HepG2 (cell line): Measurements from ENCODE around the gene SCUBE1. TPM values are rescaled to one million over a fixed set of nuclear protein-coding genes. Genes with fewer than 3 reads are reported as not detected.

Source experiments
- CREM ChIP-seq, 2 experiments: sonication (generic) in 1 of 2; formaldehyde crosslinking in 1 of 2; IDR thresholded peaks; 2 replicates each; pipeline versions ENCODE4 v1.4.0 to v1.6.1; 2016 to 2020; ENCODE audit warnings: antibody characterized with exemption in 1 of 2, mild to moderate bottlenecking in 1 of 2, missing genetic modification reagents in 1 of 2
- HNRNPL ChIP-seq: fragments of 200-400 bp; formaldehyde crosslinking; IDR thresholded peaks from 2 replicates; pipeline ENCODE4 v1.6.1; 2017; ENCODE audit warnings: mild to moderate bottlenecking, low read depth, low read length
- MTA3 ChIP-seq: sonication (generic); formaldehyde crosslinking; IDR thresholded peaks from 2 replicates; pipeline ENCODE4 v1.4.0; 2020; ENCODE audit warnings: missing genetic modification reagents
- PCBP1 ChIP-seq: fragments of 200-400 bp; formaldehyde crosslinking; IDR thresholded peaks from 2 replicates; pipeline ENCODE4 v1.6.1; 2017; ENCODE audit warnings: mild to moderate bottlenecking, low read depth, low read length, borderline replicate concordance
- POLR2AphosphoS5 ChIP-seq: IDR thresholded peaks from 2 replicates; pipeline ENCODE4 v1.6.1; 2012; ENCODE audit warnings: low read depth, low read length
- SALL2 ChIP-seq: sonication (generic); formaldehyde crosslinking; IDR thresholded peaks from 2 replicates; pipeline ENCODE4 v1.8.1; 2023; ENCODE audit warnings: mild to moderate bottlenecking, missing genetic modification reagents, inconsistent platforms
- ZNF3 ChIP-seq: IDR thresholded peaks from 2 replicates; pipeline ENCODE4 v1.7.0; 2017; ENCODE audit warnings: inconsistent platforms
- ZNF547 ChIP-seq: sonication (generic); formaldehyde crosslinking; IDR thresholded peaks from 2 replicates; pipeline ENCODE4 v1.5.1; 2020; ENCODE audit warnings: mild to moderate bottlenecking, missing genetic modification reagents
- ZNF577 ChIP-seq: sonication (generic); formaldehyde crosslinking; IDR thresholded peaks from 2 replicates; pipeline ENCODE4 v1.4.0; 2020; ENCODE audit warnings: mild to moderate bottlenecking, low read depth, missing genetic modification reagents, borderline replicate concordance
- ZNF598 ChIP-seq: sonication (generic); formaldehyde crosslinking; IDR thresholded peaks from 2 replicates; pipeline ENCODE4 v1.5.1; 2020; ENCODE audit warnings: mild to moderate bottlenecking, missing genetic modification reagents, borderline replicate concordance
- ZNF746 ChIP-seq: sonication (generic); formaldehyde crosslinking; IDR thresholded peaks from 2 replicates; pipeline ENCODE4 v1.8.0; 2022; ENCODE audit warnings: mild to moderate bottlenecking, missing genetic modification reagents
- polyA plus RNA-seq, 8 experiments: library from polyadenylated mRNA; depleted of rRNA in 3 of 8; stranded (reverse) in 7 of 8; unstranded in 1 of 8; fragments of >200 nt; fragmentation: Illumina TruSeq in 4 of 8; extraction: Trizol in 4 of 8; gene quantifications; 2 replicates each; pipeline versions ENCODE4 v1.2.1 to v1.2.3, GENCODE V29; 2011 to 2016; ENCODE audit warnings: low read depth in 4 of 8, missing spikeins in 1 of 8, mixed read lengths in 1 of 8; ENCODE audit not compliant: insufficient read depth in 1 of 8
- total RNA-seq, 5 experiments: library from RNA; depleted of rRNA; stranded (reverse); fragments of >200 nt; fragmentation: Illumina TruSeq; extraction: Trizol; gene quantifications; 2 replicates each; pipeline ENCODE4 v1.2.3, GENCODE V29; 2016; ENCODE audit warnings: low read depth in 1 of 5
- TF ChIP-seq, protein P1 (sequence below): sonication (generic); formaldehyde crosslinking; IDR thresholded peaks from 2 replicates; pipeline ENCODE4 v1.4.0; 2020; ENCODE audit warnings: missing genetic modification reagents, borderline replicate concordance
- TF ChIP-seq, protein P2 (sequence below): sonication (generic); formaldehyde crosslinking; IDR thresholded peaks from 2 replicates; pipeline ENCODE4 v1.8.1; 2023; ENCODE audit warnings: mild to moderate bottlenecking, missing genetic modification reagents
- TF ChIP-seq, protein P3 (sequence below): sonication (generic); formaldehyde crosslinking; IDR thresholded peaks from 2 replicates; pipeline ENCODE4 v1.9.0; 2021; ENCODE audit warnings: missing genetic modification reagents, borderline replicate concordance
- TF ChIP-seq, protein P4 (sequence below): sonication (generic); formaldehyde crosslinking; IDR thresholded peaks from 2 replicates; pipeline ENCODE4 v1.5.0; 2020; ENCODE audit warnings: missing genetic modification reagents
- TF ChIP-seq, protein P5 (sequence below): sonication (generic); formaldehyde crosslinking; conservative IDR thresholded peaks from 2 replicates; pipeline ENCODE4 v1.4.0; 2020; ENCODE audit warnings: missing genetic modification reagents
- TF ChIP-seq, protein P6 (sequence below): sonication (generic); formaldehyde crosslinking; IDR thresholded peaks from 2 replicates; pipeline ENCODE4 v1.5.0; 2020; ENCODE audit warnings: mild to moderate bottlenecking, missing genetic modification reagents, borderline replicate concordance
- TF ChIP-seq, protein P7 (sequence below): sonication (generic); formaldehyde crosslinking; IDR thresholded peaks from 2 replicates; pipeline ENCODE4 v1.4.0; 2020; ENCODE audit warnings: missing genetic modification reagents, mild to moderate bottlenecking, borderline replicate concordance

SCUBE1 gene
- total and polyA plus RNA-seq, 2 of the 13 experiments (the other 11 are each of a cell fraction or from before 2014, with no cell fraction given): under 0.01 to 0.05 TPM

DNA sequence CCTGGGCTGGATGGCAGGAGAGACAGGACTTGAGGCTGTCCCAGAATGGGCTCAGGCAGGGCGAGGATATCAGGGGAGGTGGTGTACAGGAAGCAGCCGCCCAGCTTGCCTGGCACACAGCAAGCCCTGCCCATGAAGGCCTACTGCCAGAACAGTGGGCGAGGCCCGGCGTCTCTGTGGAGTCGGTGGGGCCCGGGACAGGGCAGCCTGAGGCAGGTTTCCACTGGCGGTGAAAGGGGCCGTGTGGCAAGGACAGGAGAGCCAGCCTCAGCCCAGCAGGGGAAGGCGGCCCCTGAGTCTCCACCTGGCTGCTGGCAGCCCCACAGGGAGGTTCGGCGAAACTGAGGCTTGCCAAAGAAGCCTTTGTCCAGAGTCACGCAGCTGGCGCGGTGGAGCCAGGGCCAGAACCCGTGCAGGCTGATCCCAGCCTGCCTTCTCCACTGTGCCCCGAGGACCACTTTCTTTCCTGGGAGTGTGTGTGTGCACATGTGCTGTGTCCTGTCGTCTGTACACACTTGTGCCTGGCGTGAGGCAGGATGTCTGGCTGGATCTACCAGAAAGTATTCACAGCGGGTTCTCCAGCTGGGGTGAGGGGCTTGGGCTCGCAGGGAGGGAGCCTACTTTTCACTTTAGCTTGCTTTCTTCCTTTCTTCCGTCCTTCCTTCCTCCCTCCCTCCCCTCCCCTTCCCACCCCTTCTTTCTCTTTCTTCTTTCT is 190.7 kb downstream of the SCUBE1 start (continued):
- TF ChIP-seq, protein P1, sequence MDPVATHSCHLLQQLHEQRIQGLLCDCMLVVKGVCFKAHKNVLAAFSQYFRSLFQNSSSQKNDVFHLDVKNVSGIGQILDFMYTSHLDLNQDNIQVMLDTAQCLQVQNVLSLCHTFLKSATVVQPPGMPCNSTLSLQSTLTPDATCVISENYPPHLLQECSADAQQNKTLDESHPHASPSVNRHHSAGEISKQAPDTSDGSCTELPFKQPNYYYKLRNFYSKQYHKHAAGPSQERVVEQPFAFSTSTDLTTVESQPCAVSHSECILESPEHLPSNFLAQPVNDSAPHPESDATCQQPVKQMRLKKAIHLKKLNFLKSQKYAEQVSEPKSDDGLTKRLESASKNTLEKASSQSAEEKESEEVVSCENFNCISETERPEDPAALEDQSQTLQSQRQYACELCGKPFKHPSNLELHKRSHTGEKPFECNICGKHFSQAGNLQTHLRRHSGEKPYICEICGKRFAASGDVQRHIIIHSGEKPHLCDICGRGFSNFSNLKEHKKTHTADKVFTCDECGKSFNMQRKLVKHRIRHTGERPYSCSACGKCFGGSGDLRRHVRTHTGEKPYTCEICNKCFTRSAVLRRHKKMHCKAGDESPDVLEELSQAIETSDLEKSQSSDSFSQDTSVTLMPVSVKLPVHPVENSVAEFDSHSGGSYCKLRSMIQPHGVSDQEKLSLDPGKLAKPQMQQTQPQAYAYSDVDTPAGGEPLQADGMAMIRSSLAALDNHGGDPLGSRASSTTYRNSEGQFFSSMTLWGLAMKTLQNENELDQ (CRISPR knock-in tag): no peak
- TF ChIP-seq, protein P2, sequence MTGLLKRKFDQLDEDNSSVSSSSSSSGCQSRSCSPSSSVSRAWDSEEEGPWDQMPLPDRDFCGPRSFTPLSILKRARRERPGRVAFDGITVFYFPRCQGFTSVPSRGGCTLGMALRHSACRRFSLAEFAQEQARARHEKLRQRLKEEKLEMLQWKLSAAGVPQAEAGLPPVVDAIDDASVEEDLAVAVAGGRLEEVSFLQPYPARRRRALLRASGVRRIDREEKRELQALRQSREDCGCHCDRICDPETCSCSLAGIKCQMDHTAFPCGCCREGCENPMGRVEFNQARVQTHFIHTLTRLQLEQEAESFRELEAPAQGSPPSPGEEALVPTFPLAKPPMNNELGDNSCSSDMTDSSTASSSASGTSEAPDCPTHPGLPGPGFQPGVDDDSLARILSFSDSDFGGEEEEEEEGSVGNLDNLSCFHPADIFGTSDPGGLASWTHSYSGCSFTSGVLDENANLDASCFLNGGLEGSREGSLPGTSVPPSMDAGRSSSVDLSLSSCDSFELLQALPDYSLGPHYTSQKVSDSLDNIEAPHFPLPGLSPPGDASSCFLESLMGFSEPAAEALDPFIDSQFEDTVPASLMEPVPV (CRISPR knock-in tag): no peak
- TF ChIP-seq ZNF547 (CRISPR knock-in tag) (no peak), SALL2 (CRISPR knock-in tag) (no peak), CREM (IDR thresholded peaks at IDR 0.05) (no peak), CREM (CRISPR knock-in tag; IDR thresholded peaks at IDR 0.05) (no peak), ZNF577 (no peak), PCBP1 (no peak), HNRNPL (peak; percentile 95), ZNF746 (CRISPR knock-in tag) (no peak), ZNF598 (CRISPR knock-in tag) (no peak), POLR2AphosphoS5 (no peak), MTA3 (no peak), ZNF3 (CRISPR knock-in tag) (no peak)
- TF ChIP-seq, protein P3, sequence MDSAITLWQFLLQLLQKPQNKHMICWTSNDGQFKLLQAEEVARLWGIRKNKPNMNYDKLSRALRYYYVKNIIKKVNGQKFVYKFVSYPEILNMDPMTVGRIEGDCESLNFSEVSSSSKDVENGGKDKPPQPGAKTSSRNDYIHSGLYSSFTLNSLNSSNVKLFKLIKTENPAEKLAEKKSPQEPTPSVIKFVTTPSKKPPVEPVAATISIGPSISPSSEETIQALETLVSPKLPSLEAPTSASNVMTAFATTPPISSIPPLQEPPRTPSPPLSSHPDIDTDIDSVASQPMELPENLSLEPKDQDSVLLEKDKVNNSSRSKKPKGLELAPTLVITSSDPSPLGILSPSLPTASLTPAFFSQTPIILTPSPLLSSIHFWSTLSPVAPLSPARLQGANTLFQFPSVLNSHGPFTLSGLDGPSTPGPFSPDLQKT (CRISPR knock-in tag): no peak
- TF ChIP-seq, protein P4, sequence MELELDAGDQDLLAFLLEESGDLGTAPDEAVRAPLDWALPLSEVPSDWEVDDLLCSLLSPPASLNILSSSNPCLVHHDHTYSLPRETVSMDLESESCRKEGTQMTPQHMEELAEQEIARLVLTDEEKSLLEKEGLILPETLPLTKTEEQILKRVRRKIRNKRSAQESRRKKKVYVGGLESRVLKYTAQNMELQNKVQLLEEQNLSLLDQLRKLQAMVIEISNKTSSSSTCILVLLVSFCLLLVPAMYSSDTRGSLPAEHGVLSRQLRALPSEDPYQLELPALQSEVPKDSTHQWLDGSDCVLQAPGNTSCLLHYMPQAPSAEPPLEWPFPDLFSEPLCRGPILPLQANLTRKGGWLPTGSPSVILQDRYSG: no peak
- TF ChIP-seq, protein P5, sequence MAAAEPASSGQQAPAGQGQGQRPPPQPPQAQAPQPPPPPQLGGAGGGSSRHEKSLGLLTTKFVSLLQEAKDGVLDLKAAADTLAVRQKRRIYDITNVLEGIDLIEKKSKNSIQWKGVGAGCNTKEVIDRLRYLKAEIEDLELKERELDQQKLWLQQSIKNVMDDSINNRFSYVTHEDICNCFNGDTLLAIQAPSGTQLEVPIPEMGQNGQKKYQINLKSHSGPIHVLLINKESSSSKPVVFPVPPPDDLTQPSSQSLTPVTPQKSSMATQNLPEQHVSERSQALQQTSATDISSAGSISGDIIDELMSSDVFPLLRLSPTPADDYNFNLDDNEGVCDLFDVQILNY (CRISPR knock-in tag): no peak
- TF ChIP-seq, protein P6, sequence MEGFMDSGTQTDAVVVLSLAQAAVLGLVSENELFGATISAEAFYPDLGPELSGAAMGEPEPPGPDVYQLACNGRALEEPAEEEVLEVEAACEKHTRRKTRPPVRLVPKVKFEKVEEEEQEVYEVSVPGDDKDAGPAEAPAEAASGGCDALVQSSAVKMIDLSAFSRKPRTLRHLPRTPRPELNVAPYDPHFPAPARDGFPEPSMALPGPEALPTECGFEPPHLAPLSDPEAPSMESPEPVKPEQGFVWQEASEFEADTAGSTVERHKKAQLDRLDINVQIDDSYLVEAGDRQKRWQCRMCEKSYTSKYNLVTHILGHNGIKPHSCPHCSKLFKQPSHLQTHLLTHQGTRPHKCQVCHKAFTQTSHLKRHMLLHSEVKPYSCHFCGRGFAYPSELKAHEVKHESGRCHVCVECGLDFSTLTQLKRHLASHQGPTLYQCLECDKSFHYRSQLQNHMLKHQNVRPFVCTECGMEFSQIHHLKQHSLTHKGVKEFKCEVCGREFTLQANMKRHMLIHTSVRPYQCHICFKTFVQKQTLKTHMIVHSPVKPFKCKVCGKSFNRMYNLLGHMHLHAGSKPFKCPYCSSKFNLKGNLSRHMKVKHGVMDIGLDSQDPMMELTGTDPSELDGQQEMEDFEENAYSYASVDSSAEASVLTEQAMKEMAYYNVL: peak; percentile 28; the same call in 1 of the 2 replicates
- TF ChIP-seq, protein P7, sequence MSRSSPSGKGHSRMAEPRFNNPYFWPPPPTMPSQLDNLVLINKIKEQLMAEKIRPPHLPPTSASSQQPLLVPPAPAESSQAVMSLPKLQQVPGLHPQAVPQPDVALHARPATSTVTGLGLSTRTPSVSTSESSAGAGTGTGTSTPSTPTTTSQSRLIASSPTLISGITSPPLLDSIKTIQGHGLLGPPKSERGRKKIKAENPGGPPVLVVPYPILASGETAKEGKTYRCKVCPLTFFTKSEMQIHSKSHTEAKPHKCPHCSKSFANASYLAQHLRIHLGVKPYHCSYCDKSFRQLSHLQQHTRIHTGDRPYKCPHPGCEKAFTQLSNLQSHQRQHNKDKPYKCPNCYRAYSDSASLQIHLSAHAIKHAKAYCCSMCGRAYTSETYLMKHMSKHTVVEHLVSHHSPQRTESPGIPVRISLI (CRISPR knock-in tag): no peak
